HG03571 (cell line): ENCODE data around the gene NAIF1.
"Not testable (repeated sequence)": the region's sequence is repeated elsewhere in the genome, so short reads cannot be mapped to it uniquely, and the experiment has no call there.

ENCODE experiments used
- ATAC-seq: cut with Tn5 transposase; IDR thresholded peaks from one replicate; pipeline ENCODE4 v1.9.1; 2021; ENCODE audit not compliant: unreplicated experiment

Gene NAIF1

GRCh38 chr9:128036522-128036921, 30.6 kb downstream of the NAIF1 start:
- not testable (repeated sequence) for ATAC-seq

- no peak for ATAC-seq
These were observed 32.1 kb downstream of the NAIF1 start for GRCh38 chr9:128034821-128035652.

GRCh38 chr9:128033609-128034008, 33.5 kb downstream of the NAIF1 start:
- no peak for ATAC-seq

GRCh38 chr9:128027705-128028104, 39.4 kb downstream of the NAIF1 start:
- ATAC-seq: no peak

- ATAC-seq: no peak
These were observed 40.2 kb downstream of the NAIF1 start for GRCh38 chr9:128026773-128027541.

- no peak for ATAC-seq
These were observed 40.8 kb downstream of the NAIF1 start for GRCh38 chr9:128026255-128026772.

- ATAC-seq: no peak
These were observed 41.4 kb downstream of the NAIF1 start for GRCh38 chr9:128025736-128026135.

- ATAC-seq: no peak
These were observed 42.3 kb downstream of the NAIF1 start for GRCh38 chr9:128024761-128025308.

- not testable (repeated sequence) for ATAC-seq
These were observed 43.4 kb downstream of the NAIF1 start for GRCh38 chr9:128023671-128024070.

GRCh38 chr9:128022886-128023285, 44.2 kb downstream of the NAIF1 start:
- ATAC-seq: no peak

GRCh38 chr9:128021098-128021497, 46.0 kb downstream of the NAIF1 start:
- no peak for ATAC-seq

GRCh38 chr9:128020692-128021091, 46.4 kb downstream of the NAIF1 start:
- ATAC-seq: no peak

- no peak for ATAC-seq
These were observed 51.4 kb downstream of the NAIF1 start for GRCh38 chr9:128015696-128016095.
